GM12873 (cell line): Measurements from ENCODE around the gene PHF20.

ENCODE experiments used
- TF ChIP-seq, protein P1 (sequence below): IDR thresholded peaks from 2 replicates; pipeline ENCODE4 v1.5.1; 2012; ENCODE audit warnings: low read depth, mild to moderate bottlenecking, moderate library complexity, low read length, control low read depth; ENCODE audit not compliant: insufficient read depth; ENCODE audit errors: missing control alignments

Gene PHF20

GRCh38 chr20:35771689-35772562 is at the start of gene PHF20:
TSS of gene PHF20 (plus strand) at chr20:35772015. CDS start at chr20:35801523, 29,508 bp downstream.
- TF ChIP-seq, protein P1, sequence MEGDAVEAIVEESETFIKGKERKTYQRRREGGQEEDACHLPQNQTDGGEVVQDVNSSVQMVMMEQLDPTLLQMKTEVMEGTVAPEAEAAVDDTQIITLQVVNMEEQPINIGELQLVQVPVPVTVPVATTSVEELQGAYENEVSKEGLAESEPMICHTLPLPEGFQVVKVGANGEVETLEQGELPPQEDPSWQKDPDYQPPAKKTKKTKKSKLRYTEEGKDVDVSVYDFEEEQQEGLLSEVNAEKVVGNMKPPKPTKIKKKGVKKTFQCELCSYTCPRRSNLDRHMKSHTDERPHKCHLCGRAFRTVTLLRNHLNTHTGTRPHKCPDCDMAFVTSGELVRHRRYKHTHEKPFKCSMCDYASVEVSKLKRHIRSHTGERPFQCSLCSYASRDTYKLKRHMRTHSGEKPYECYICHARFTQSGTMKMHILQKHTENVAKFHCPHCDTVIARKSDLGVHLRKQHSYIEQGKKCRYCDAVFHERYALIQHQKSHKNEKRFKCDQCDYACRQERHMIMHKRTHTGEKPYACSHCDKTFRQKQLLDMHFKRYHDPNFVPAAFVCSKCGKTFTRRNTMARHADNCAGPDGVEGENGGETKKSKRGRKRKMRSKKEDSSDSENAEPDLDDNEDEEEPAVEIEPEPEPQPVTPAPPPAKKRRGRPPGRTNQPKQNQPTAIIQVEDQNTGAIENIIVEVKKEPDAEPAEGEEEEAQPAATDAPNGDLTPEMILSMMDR, result no peak

- TF ChIP-seq, protein P1, result no peak
Observed at GRCh38 chr20:35724321-35725230, 47.2 kb upstream of the PHF20 start.

DNA sequence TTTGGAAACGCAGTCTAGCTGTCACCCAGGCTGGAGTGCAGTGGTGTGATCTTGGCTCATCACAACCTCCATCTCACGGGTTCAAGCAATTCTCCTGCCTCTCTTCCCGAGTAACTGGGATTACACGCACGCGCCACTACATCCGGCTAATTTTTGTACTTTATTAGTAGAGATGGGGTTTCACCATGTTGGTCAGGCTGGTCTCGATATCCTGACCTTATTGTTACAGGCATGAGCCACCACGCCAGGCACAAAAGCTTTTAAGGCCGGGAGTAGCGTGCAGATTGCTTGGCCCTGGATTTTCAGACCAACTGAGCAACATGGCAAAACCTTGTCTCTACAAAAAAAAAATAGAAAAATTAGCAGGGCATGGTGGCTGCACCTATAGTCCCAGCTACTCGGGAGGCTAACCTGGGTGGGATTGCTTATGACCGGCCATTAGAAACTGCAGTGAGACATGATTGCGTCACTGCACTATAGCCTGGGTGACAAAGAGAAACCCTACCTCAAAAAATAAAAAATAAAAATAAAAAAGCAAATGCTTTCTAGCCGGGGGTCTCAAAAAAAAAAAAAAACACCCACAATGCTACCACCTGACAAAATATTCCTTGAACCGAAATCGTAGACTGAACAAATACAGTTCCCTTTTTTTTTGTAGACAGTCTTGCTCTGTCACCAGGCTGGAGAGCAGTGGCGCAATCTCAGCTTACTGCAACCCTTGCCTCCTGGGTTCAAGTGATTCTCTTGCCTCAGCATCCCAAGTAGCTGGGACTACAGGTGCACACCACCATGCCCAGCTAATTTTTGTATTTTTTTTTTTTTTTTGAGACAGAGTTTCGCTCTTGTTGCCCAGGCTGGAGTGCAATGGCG is 44.7 kb upstream of the PHF20 start:
- TF ChIP-seq, protein P1, result no peak

GRCh38 chr20:35729283-35729807 is 42.5 kb upstream of the PHF20 start:
- TF ChIP-seq, protein P1, result no peak

GRCh38 chr20:35729836-35730582 is 41.8 kb upstream of the PHF20 start:
- TF ChIP-seq, protein P1, result no peak

GRCh38 chr20:35730583-35731468 is 41.0 kb upstream of the PHF20 start:
- TF ChIP-seq, protein P1, result no peak
